ENCODE data around the gene OSBPL3.
A peak's percentile ranks its signal among the peaks of the same experiment; 100 is the strongest.

Gene OSBPL3

GRCh38 chr7:24862461-24862860 is 117.5 kb downstream of the OSBPL3 start:
- no peak for DNase-seq (ENCODE audit: low spot score)

- no peak for DNase-seq (ENCODE audit: low spot score)
These were observed 118.6 kb downstream of the OSBPL3 start for GRCh38 chr7:24861336-24861735.

- no peak for DNase-seq (ENCODE audit: low spot score)
These were observed 119.4 kb downstream of the OSBPL3 start for GRCh38 chr7:24860611-24861010.

- DNase-seq (ENCODE audit: low spot score), result no peak
These were observed 121.6 kb downstream of the OSBPL3 start for GRCh38 chr7:24858108-24858977.

GRCh38 chr7:24857623-24858022 is 122.4 kb downstream of the OSBPL3 start:
- DNase-seq (ENCODE audit: low spot score), result no peak

- no peak for DNase-seq (ENCODE audit: low spot score)
These were observed 125.1 kb downstream of the OSBPL3 start for GRCh38 chr7:24854866-24855265.

- no peak for DNase-seq (ENCODE audit: low spot score)
These were observed 128.2 kb downstream of the OSBPL3 start for GRCh38 chr7:24851786-24852185.

GRCh38 chr7:24848878-24849277 is 131.1 kb downstream of the OSBPL3 start:
- no peak for DNase-seq (ENCODE audit: low spot score)

GRCh38 chr7:24847754-24848153 is 132.2 kb downstream of the OSBPL3 start:
- DNase-seq (ENCODE audit: low spot score), result no peak

- DNase-seq (ENCODE audit: low spot score), result no peak
These were observed 136.1 kb downstream of the OSBPL3 start for GRCh38 chr7:24843821-24844434.

- no peak for DNase-seq (ENCODE audit: low spot score)
These were observed 137.3 kb downstream of the OSBPL3 start for GRCh38 chr7:24842449-24843241.

GRCh38 chr7:24842029-24842428 is 137.9 kb downstream of the OSBPL3 start:
- no peak for DNase-seq (ENCODE audit: low spot score)

GRCh38 chr7:24840563-24840962 is 139.4 kb downstream of the OSBPL3 start:
- no peak for DNase-seq (ENCODE audit: low spot score)

GRCh38 chr7:24836084-24836483 is 143.9 kb downstream of the OSBPL3 start:
- DNase-seq (ENCODE audit: low spot score), result no peak

GRCh38 chr7:24835643-24836042 is 144.3 kb downstream of the OSBPL3 start:
- no peak for DNase-seq (ENCODE audit: low spot score)

- DNase-seq (ENCODE audit: low spot score), result no peak
These were observed 145.7 kb downstream of the OSBPL3 start for GRCh38 chr7:24834128-24834798.

GRCh38 chr7:24833549-24833948 is 146.4 kb downstream of the OSBPL3 start:
- no peak for DNase-seq (ENCODE audit: low spot score)

GRCh38 chr7:24831240-24831639 is 148.7 kb downstream of the OSBPL3 start:
- DNase-seq (ENCODE audit: low spot score), result no peak

GRCh38 chr7:24830440-24831050 is 149.4 kb downstream of the OSBPL3 start:
- DNase-seq (ENCODE audit: low spot score), result no peak

GRCh38 chr7:24829787-24830186 is 150.2 kb downstream of the OSBPL3 start:
- no peak for DNase-seq (ENCODE audit: low spot score)

- peak; percentile 29 for DNase-seq (ENCODE audit: low spot score)
These were observed 150.9 kb downstream of the OSBPL3 start for GRCh38 chr7:24828891-24829661.
